Bladder microvascular endothelial cell (primary cell): ENCODE results near the gene YTHDC2. TPM values are rescaled to one million over a fixed set of nuclear protein-coding genes. Genes with fewer than 3 reads are reported as not detected.

Experiments used
- total RNA-seq: library from RNA; depleted of rRNA; stranded (reverse); fragments of >200 nt; gene quantifications from 2 replicates; pipeline ENCODE4 v1.2.3, GENCODE V29; 2014

YTHDC2 gene
- 16.7 and 96.4 TPM in 2 replicates for total RNA-seq

DNA sequence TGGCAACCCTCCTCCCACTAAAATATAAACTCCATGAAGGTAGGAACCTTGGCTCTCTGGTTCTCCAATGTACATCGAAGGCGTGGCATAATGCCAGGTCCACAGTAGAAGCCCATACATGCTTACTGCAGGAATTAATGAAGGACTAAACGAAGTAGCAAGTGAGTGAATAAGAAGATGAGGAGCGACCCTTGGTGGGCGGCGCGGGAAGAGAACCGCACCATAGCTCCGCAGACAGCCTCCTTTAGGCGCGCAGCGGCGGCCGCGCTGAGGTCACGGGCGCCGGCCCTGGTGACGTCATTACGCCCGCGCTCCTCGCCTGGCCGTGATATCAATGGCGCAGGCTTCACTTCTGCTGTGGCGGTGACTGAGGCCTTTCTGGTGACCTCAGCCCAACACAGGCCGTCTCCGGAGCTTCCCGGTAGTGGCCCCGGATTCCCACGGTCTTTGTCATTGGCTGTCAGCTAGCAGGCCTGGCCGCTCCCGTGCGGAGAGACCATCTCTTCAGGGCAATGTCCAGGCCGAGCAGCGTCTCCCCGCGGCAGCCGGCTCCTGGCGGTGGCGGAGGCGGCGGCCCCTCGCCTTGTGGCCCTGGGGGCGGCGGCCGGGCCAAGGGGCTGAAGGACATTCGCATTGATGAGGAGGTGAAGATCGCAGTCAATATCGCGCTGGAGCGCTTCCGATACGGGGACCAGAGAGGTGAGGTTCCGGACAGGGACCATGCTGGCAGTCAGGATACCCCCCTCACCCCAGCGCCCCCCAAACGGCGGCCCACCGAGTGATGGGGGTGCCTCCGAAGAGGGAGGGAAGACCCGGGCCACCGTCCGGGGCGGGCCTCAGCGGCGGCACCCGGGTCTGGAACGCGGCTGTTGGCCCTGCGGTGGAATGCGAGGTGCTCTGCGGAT lies at the start of gene YTHDC2:
Gene YTHDC2 (plus strand): TSS at position 311 of the 905 bp plus-strand sequence. CDS start 202 bp downstream, at position 513.

DNA sequence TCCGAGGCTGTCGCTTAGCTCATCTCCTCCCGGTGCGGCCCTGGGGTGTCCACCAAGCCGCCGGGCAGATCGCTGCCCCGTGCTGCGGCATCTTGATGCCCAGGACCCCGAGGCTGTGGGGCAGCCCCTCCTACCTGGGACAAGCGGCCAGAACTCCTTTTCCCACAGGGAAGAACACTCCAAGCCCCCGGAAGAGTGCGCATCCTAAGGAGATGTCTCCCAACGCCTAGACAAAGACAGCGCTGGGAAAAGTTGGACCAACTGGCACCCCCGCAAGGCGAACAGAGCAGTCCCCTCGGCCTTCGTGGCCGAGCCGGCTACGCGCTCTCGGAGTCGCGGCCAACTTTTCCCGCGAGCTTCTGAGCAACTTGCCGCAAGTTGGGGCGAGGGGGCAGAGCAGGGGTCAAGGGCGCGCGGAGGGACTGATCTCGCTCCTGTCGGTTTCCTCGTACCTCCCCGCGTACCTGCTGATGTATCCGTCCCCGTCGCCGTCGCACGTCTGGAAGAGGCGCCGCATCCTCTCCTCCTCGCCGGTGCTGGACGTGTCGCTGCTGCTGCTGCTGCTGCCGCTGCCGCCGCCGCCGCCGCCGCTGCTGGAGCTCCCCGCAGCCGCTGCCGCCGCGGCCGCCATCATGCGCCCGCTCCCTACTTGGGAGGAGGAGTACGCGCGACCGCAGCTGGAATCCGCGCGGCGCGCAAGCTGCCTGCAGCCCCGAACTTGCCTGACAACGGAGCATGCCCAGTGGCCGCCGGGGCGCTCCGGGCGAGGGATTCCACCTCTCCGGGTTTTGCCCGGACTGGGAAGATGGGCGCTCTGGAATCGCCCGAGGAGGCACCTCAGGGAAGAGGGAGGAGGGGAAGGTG lies 25.5 kb upstream of the YTHDC2 start, which contains the start of gene MCC:
Gene MCC (minus strand): TSS at position 673 of the 864 bp plus-strand sequence.

Other genes with a start within 250 kb of the YTHDC2 start
- not detected in 2 replicates for gene TSSK1B, start 78.7 kb upstream of the YTHDC2 start, total RNA-seq
- 37.9 and 39.9 TPM in 2 replicates for gene MCC, start 25.2 kb upstream of the YTHDC2 start, total RNA-seq